ENCODE results near the gene SLC22A23.

SLC22A23 gene

GRCh38 chr6:3283641-3284435 is 173.0 kb downstream of the SLC22A23 start:
- no peak for DNase-seq (ENCODE audit: low spot score)
- CTCF ChIA-PET: interaction anchor here (0.5 to 1.0 kb wide), 2 partner anchors 703 to 724 kb away, joined by 3 to 11 read pairs; no protein-coding TSS in a partner anchor
- peak overlapping the region; percentile 67 for H3K27ac ChIP-seq
- POLR2A ChIA-PET (ENCODE audit: low non-redundant PET): no interaction called here
- TF ChIP-seq, protein P1, sequence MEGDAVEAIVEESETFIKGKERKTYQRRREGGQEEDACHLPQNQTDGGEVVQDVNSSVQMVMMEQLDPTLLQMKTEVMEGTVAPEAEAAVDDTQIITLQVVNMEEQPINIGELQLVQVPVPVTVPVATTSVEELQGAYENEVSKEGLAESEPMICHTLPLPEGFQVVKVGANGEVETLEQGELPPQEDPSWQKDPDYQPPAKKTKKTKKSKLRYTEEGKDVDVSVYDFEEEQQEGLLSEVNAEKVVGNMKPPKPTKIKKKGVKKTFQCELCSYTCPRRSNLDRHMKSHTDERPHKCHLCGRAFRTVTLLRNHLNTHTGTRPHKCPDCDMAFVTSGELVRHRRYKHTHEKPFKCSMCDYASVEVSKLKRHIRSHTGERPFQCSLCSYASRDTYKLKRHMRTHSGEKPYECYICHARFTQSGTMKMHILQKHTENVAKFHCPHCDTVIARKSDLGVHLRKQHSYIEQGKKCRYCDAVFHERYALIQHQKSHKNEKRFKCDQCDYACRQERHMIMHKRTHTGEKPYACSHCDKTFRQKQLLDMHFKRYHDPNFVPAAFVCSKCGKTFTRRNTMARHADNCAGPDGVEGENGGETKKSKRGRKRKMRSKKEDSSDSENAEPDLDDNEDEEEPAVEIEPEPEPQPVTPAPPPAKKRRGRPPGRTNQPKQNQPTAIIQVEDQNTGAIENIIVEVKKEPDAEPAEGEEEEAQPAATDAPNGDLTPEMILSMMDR (conservative IDR thresholded peaks at IDR 0.05; ENCODE audit: low read depth): no peak

GRCh38 chr6:3283241-3283640 is 173.6 kb downstream of the SLC22A23 start:
- DNase-seq (ENCODE audit: low spot score): no peak
- POLR2A ChIA-PET (ENCODE audit: low non-redundant PET): no interaction called here
- TF ChIP-seq, protein P1 (conservative IDR thresholded peaks at IDR 0.05; ENCODE audit: low read depth): no peak
- CTCF ChIA-PET: no interaction called here
- H3K27ac ChIP-seq: peak overlapping the region; percentile 67

- no peak for DNase-seq (ENCODE audit: low spot score)
- ChIA-PET CTCF (interaction anchor here (0.6 kb wide), 1 partner anchor 721 kb away, joined by 3 read pairs; no protein-coding TSS in a partner anchor), POLR2A (ENCODE audit: low non-redundant PET) (no interaction called here)
- TF ChIP-seq, protein P1 (conservative IDR thresholded peaks at IDR 0.05; ENCODE audit: low read depth): no peak
- H3K27ac ChIP-seq: peak overlapping the region; percentile 67
Measured at GRCh38 chr6:3282476-3283236, 174.2 kb downstream of the SLC22A23 start.

- ChIA-PET POLR2A (ENCODE audit: low non-redundant PET) (no interaction called here), CTCF (interaction anchor here (0.5 to 1.0 kb wide), 4 partner anchors 130 to 722 kb away, joined by 3 to 4 read pairs (median 4); no protein-coding TSS in a partner anchor)
- TF ChIP-seq, protein P1 (conservative IDR thresholded peaks at IDR 0.05; ENCODE audit: low read depth): no peak
- DNase-seq (ENCODE audit: low spot score): peak; percentile 90
- peak overlapping the region; percentile 67 for H3K27ac ChIP-seq
Measured at GRCh38 chr6:3281631-3282475, 175.0 kb downstream of the SLC22A23 start.

- ChIA-PET CTCF (interaction anchor here (0.5 to 2.1 kb wide), 3 partner anchors 134 to 452 kb away, joined by 4 to 21 read pairs (median 4); no protein-coding TSS in a partner anchor), POLR2A (ENCODE audit: low non-redundant PET) (no interaction called here)
- DNase-seq (ENCODE audit: low spot score): no peak
- TF ChIP-seq, protein P1 (conservative IDR thresholded peaks at IDR 0.05; ENCODE audit: low read depth): no peak
- H3K27ac ChIP-seq: peak overlapping the region; percentile 67
Measured at GRCh38 chr6:3280866-3281465, 175.9 kb downstream of the SLC22A23 start.
